Stimulated activated naive CD8-positive, alpha-beta T cell treated with anti-CD3 and anti-CD28 coated beads, Interleukin-15, Interleukin-2, amounts not matched to agents 100 ng/mL and 50 ng/mL, for 24 hours (primary cell): ENCODE measurements around the gene GALNT8.
"Not testable (repeated sequence)": the region's sequence is repeated elsewhere in the genome, so short reads cannot be mapped to it uniquely, and the experiment has no call there.

Experiments used
- H3K27ac Mint-ChIP-seq: one replicate; pipeline ENCODE4 v1.8.0; 2021; ENCODE audit warnings: mild to moderate bottlenecking, mixed read lengths
- H3K27me3 Mint-ChIP-seq: one replicate; pipeline ENCODE4 v1.8.0; 2021; ENCODE audit warnings: mixed read lengths
- H3K36me3 Mint-ChIP-seq: one replicate; pipeline ENCODE4 v1.8.0; 2021; ENCODE audit warnings: low read depth, mixed read lengths
- H3K4me1 Mint-ChIP-seq: one replicate; pipeline ENCODE4 v1.8.0; 2021; ENCODE audit warnings: low read depth, mixed read lengths
- H3K4me3 Mint-ChIP-seq: one replicate; pipeline ENCODE4 v1.8.0; 2021; ENCODE audit warnings: mild to moderate bottlenecking, mixed read lengths
- H3K9me3 Mint-ChIP-seq: one replicate; pipeline ENCODE4 v1.8.0; 2021; ENCODE audit warnings: mixed read lengths

Gene GALNT8

GRCh38 chr12:4723226-4723625, 3.0 kb downstream of the GALNT8 start:
- Mint-ChIP-seq H3K4me3 (no peak overlapping the region), H3K4me1 (no peaks in the 10 kb centered on the region), H3K36me3 (no peaks in the 10 kb centered on the region), H3K27ac (no peak overlapping the region), H3K27me3 (peaks cover 33% of the 10 kb centered on the region), H3K9me3 (no peaks in the 10 kb centered on the region)

GRCh38 chr12:4725057-4725456, 4.9 kb downstream of the GALNT8 start:
- Mint-ChIP-seq H3K4me3 (no peak overlapping the region), H3K4me1 (no peaks in the 10 kb centered on the region), H3K9me3 (no peaks in the 10 kb centered on the region), H3K27ac (no peak overlapping the region), H3K27me3 (peaks cover 20% of the 10 kb centered on the region), H3K36me3 (no peaks in the 10 kb centered on the region)

- Mint-ChIP-seq H3K36me3 (no peaks in the 10 kb centered on the region), H3K4me3 (no peak overlapping the region), H3K4me1 (no peaks in the 10 kb centered on the region), H3K9me3 (no peaks in the 10 kb centered on the region), H3K27ac (no peak overlapping the region), H3K27me3 (peaks cover 33% of the 10 kb centered on the region)
Observed at GRCh38 chr12:4734625-4735340, 14.6 kb downstream of the GALNT8 start.

GRCh38 chr12:4736091-4736490, 15.9 kb downstream of the GALNT8 start:
- no peak overlapping the region for H3K4me3 Mint-ChIP-seq
- peaks cover 33% of the 10 kb centered on the region for H3K27me3 Mint-ChIP-seq
- no peaks in the 10 kb centered on the region for H3K9me3 Mint-ChIP-seq
- H3K4me1 Mint-ChIP-seq, result no peaks in the 10 kb centered on the region
- H3K27ac Mint-ChIP-seq, result no peak overlapping the region
- no peaks in the 10 kb centered on the region for H3K36me3 Mint-ChIP-seq

GRCh38 chr12:4738541-4738940, 18.3 kb downstream of the GALNT8 start:
- Mint-ChIP-seq H3K9me3 (no peaks in the 10 kb centered on the region), H3K4me3 (no peak overlapping the region), H3K4me1 (no peaks in the 10 kb centered on the region), H3K27me3 (peaks cover 38% of the 10 kb centered on the region), H3K36me3 (no peaks in the 10 kb centered on the region), H3K27ac (no peak overlapping the region)

GRCh38 chr12:4742416-4742970, 22.3 kb downstream of the GALNT8 start:
- Mint-ChIP-seq H3K36me3 (no peaks in the 10 kb centered on the region), H3K4me3 (no peak overlapping the region), H3K27ac (no peak overlapping the region), H3K27me3 (peaks cover 24% of the 10 kb centered on the region), H3K4me1 (no peaks in the 10 kb centered on the region), H3K9me3 (no peaks in the 10 kb centered on the region)

- no peaks in the 10 kb centered on the region for H3K36me3 Mint-ChIP-seq
- H3K9me3 Mint-ChIP-seq, result no peaks in the 10 kb centered on the region
- H3K27ac Mint-ChIP-seq, result no peak overlapping the region
- no peak overlapping the region for H3K4me3 Mint-ChIP-seq
- H3K4me1 Mint-ChIP-seq, result no peaks in the 10 kb centered on the region
- H3K27me3 Mint-ChIP-seq, result peaks cover 21% of the 10 kb centered on the region
Observed at GRCh38 chr12:4743046-4743445, 22.8 kb downstream of the GALNT8 start.

- Mint-ChIP-seq H3K36me3 (no peaks in the 10 kb centered on the region), H3K4me1 (no peaks in the 10 kb centered on the region), H3K27me3 (peaks cover 13% of the 10 kb centered on the region), H3K27ac (no peak overlapping the region), H3K9me3 (no peaks in the 10 kb centered on the region), H3K4me3 (no peak overlapping the region)
Observed at GRCh38 chr12:4744709-4745108, 24.5 kb downstream of the GALNT8 start.

GRCh38 chr12:4745249-4745648, 25.0 kb downstream of the GALNT8 start:
- no peaks in the 10 kb centered on the region for H3K36me3 Mint-ChIP-seq
- no peak overlapping the region for H3K27ac Mint-ChIP-seq
- no peaks in the 10 kb centered on the region for H3K4me1 Mint-ChIP-seq
- peaks cover 14% of the 10 kb centered on the region for H3K27me3 Mint-ChIP-seq
- no peaks in the 10 kb centered on the region for H3K9me3 Mint-ChIP-seq
- H3K4me3 Mint-ChIP-seq, result no peak overlapping the region

GRCh38 chr12:4751654-4752053, 31.5 kb downstream of the GALNT8 start:
- not testable (repeated sequence) for H3K4me1 Mint-ChIP-seq, H3K36me3 Mint-ChIP-seq, H3K27ac Mint-ChIP-seq, H3K9me3 Mint-ChIP-seq, H3K4me3 Mint-ChIP-seq, H3K27me3 Mint-ChIP-seq

- Mint-ChIP-seq H3K9me3 (no peaks in the 10 kb centered on the region), H3K4me1 (peaks cover 4% of the 10 kb centered on the region), H3K4me3 (no peak overlapping the region), H3K27me3 (no peaks in the 10 kb centered on the region), H3K36me3 (peaks cover 8% of the 10 kb centered on the region), H3K27ac (no peak overlapping the region)
Observed at GRCh38 chr12:4762773-4763172, 42.6 kb downstream of the GALNT8 start.

- Mint-ChIP-seq H3K27me3 (no peaks in the 10 kb centered on the region), H3K36me3 (peaks cover 8% of the 10 kb centered on the region), H3K27ac (no peak overlapping the region), H3K4me1 (peaks cover 4% of the 10 kb centered on the region), H3K4me3 (no peak overlapping the region), H3K9me3 (no peaks in the 10 kb centered on the region)
Observed at GRCh38 chr12:4763549-4763948, 43.3 kb downstream of the GALNT8 start.

- no peaks in the 10 kb centered on the region for H3K27me3 Mint-ChIP-seq
- no peak overlapping the region for H3K4me3 Mint-ChIP-seq
- H3K36me3 Mint-ChIP-seq, result peaks cover 8% of the 10 kb centered on the region
- H3K27ac Mint-ChIP-seq, result no peak overlapping the region
- H3K9me3 Mint-ChIP-seq, result no peaks in the 10 kb centered on the region
- peaks cover 4% of the 10 kb centered on the region for H3K4me1 Mint-ChIP-seq
Observed at GRCh38 chr12:4766445-4766844, 46.2 kb downstream of the GALNT8 start.

- Mint-ChIP-seq H3K9me3 (no peaks in the 10 kb centered on the region), H3K27ac (no peak overlapping the region), H3K36me3 (peaks cover 8% of the 10 kb centered on the region), H3K4me3 (no peak overlapping the region), H3K27me3 (no peaks in the 10 kb centered on the region), H3K4me1 (peaks cover 4% of the 10 kb centered on the region)
Observed at GRCh38 chr12:4767186-4767585, 47.0 kb downstream of the GALNT8 start.

GRCh38 chr12:4768341-4768740, 48.1 kb downstream of the GALNT8 start:
- no peaks in the 10 kb centered on the region for H3K9me3 Mint-ChIP-seq
- no peak overlapping the region for H3K27ac Mint-ChIP-seq
- no peaks in the 10 kb centered on the region for H3K27me3 Mint-ChIP-seq
- H3K4me3 Mint-ChIP-seq, result no peak overlapping the region
- peaks cover under 1% of the 10 kb centered on the region for H3K4me1 Mint-ChIP-seq
- peaks cover under 1% of the 10 kb centered on the region for H3K36me3 Mint-ChIP-seq

- Mint-ChIP-seq H3K9me3 (no peaks in the 10 kb centered on the region), H3K27me3 (no peaks in the 10 kb centered on the region), H3K27ac (no peak overlapping the region), H3K4me3 (no peak overlapping the region), H3K36me3 (no peaks in the 10 kb centered on the region), H3K4me1 (no peaks in the 10 kb centered on the region)
Observed at GRCh38 chr12:4769073-4769472, 48.9 kb downstream of the GALNT8 start.
